Liver (tissue), 9 donors: ENCODE measurements around the gene HYLS1. TPM values are rescaled to one million over a fixed set of nuclear protein-coding genes. Genes with fewer than 3 reads are reported as not detected.

ENCODE experiments used
- DNase-seq: peaks from one replicate; pipeline ENCODE4 v3.0.0-alpha.2; 2017; ENCODE audit warnings: low spot score
- H3K27ac ChIP-seq, 2 donors: one replicate each; pipeline ENCODE4 v1.7.0; 2013; ENCODE audit warnings: inconsistent platforms in 2 of 2, low read length in 2 of 2, control low read depth in 1 of 2, low read depth in 1 of 2, mild to moderate bottlenecking in 1 of 2
- H3K27me3 ChIP-seq, 4 donors: one replicate each; pipeline versions ENCODE4 v1.6.1 to v1.7.0; 2013; ENCODE audit warnings: low read length in 3 of 4, inconsistent platforms in 1 of 4, mild to moderate bottlenecking in 1 of 4, moderate library complexity in 1 of 4; ENCODE audit not compliant: control insufficient read depth in 4 of 4, insufficient read depth in 4 of 4
- H3K36me3 ChIP-seq, 4 donors: one replicate each; pipeline versions ENCODE4 v1.6.1 to v1.7.0; 2013; ENCODE audit warnings: low read length in 3 of 4, mild to moderate bottlenecking in 3 of 4, low read depth in 1 of 4, moderate library complexity in 1 of 4; ENCODE audit not compliant: control insufficient read depth in 4 of 4, insufficient read depth in 3 of 4
- H3K4me1 ChIP-seq, 4 donors: one replicate each; pipeline versions ENCODE4 v1.6.1 to v1.7.0; 2013; ENCODE audit warnings: low read length in 3 of 4, mild to moderate bottlenecking in 3 of 4, moderate library complexity in 1 of 4; ENCODE audit not compliant: control insufficient read depth in 4 of 4, insufficient read depth in 4 of 4
- H3K4me3 ChIP-seq, 3 donors: one replicate each; pipeline versions ENCODE4 v1.6.1 to v1.7.0; 2013; ENCODE audit warnings: low read length in 3 of 3, control low read depth in 1 of 3, low read depth in 1 of 3, mild to moderate bottlenecking in 1 of 3
- H3K9ac ChIP-seq, 2 donors: one replicate each; pipeline ENCODE4 v1.7.0; 2013; ENCODE audit warnings: low read length in 2 of 2, mild to moderate bottlenecking in 2 of 2, moderate library complexity in 2 of 2, control low read depth in 1 of 2, low read depth in 1 of 2
- H3K9me3 ChIP-seq, 4 donors: one replicate each; pipeline versions ENCODE4 v1.6.1 to v1.7.0; 2013; ENCODE audit warnings: low read length in 3 of 4; ENCODE audit not compliant: control insufficient read depth in 4 of 4
- EGR1 ChIP-seq, 2 donors: IDR thresholded peaks; 2 replicates each; pipeline ENCODE4 v1.6.1; 2016 to 2018; ENCODE audit warnings: antibody characterized with exemption in 2 of 2, low read depth in 2 of 2
- FOXA1 ChIP-seq: IDR thresholded peaks from 2 replicates; pipeline ENCODE4 v1.6.1; 2016; ENCODE audit warnings: antibody characterized with exemption
- FOXA2 ChIP-seq: IDR thresholded peaks from 2 replicates; pipeline ENCODE4 v1.6.1; 2016; ENCODE audit warnings: antibody characterized with exemption
- GABPA ChIP-seq, 2 donors: IDR thresholded peaks in 1 of 2; conservative IDR thresholded peaks in 1 of 2; 2 replicates each; pipeline ENCODE4 v1.6.1; 2016; ENCODE audit warnings: antibody characterized with exemption in 2 of 2, mild to moderate bottlenecking in 1 of 2, moderate library complexity in 1 of 2
- HNF4A ChIP-seq, 2 donors: conservative IDR thresholded peaks; 2 replicates each; pipeline ENCODE4 v1.6.1; 2016; ENCODE audit warnings: antibody characterized with exemption in 2 of 2, mild to moderate bottlenecking in 2 of 2
- HNF4G ChIP-seq: IDR thresholded peaks from 2 replicates; pipeline ENCODE4 v1.6.1; 2016; ENCODE audit warnings: antibody characterized with exemption
- JUND ChIP-seq, 2 donors: IDR thresholded peaks; 2 replicates each; pipeline ENCODE4 v1.6.1; 2016; ENCODE audit warnings: antibody characterized with exemption in 2 of 2
- NR2F2 ChIP-seq: IDR thresholded peaks from 2 replicates; pipeline ENCODE4 v1.6.1; 2016; ENCODE audit warnings: antibody characterized with exemption
- RAD21 ChIP-seq, 2 donors: IDR thresholded peaks; 2 replicates each; pipeline ENCODE4 v1.6.1; 2016; ENCODE audit warnings: antibody characterized with exemption in 2 of 2, mild to moderate bottlenecking in 2 of 2
- REST ChIP-seq: IDR thresholded peaks from 2 replicates; pipeline ENCODE4 v1.6.1; 2016; ENCODE audit warnings: antibody characterized with exemption, mild to moderate bottlenecking
- RXRA ChIP-seq, 2 donors: IDR thresholded peaks; 2 replicates each; pipeline ENCODE4 v1.6.1; 2017 to 2018; ENCODE audit warnings: antibody characterized with exemption in 2 of 2, mild to moderate bottlenecking in 1 of 2
- SP1 ChIP-seq: IDR thresholded peaks from 2 replicates; pipeline ENCODE4 v1.6.1; 2018; ENCODE audit warnings: antibody characterized with exemption, mild to moderate bottlenecking
- TAF1 ChIP-seq: conservative IDR thresholded peaks from 2 replicates; pipeline ENCODE4 v1.6.1; 2016; ENCODE audit warnings: antibody characterized with exemption, mild to moderate bottlenecking
- YY1 ChIP-seq: IDR thresholded peaks from 2 replicates; pipeline ENCODE4 v1.6.1; 2016; ENCODE audit warnings: antibody characterized with exemption, mild to moderate bottlenecking
- ZBTB33 ChIP-seq: IDR thresholded peaks from 2 replicates; pipeline ENCODE4 v1.6.1; 2016; ENCODE audit warnings: antibody characterized with exemption
- WGBS: extraction: QIAGEN DNeasy Blood & Tissue Kit; methylation state at CpG from one replicate; pipeline ENCODE4 v1.1.7; 2013; 5-methylcytosine and 5-hydroxymethylcytosine counted together
- polyA plus RNA-seq, 2 donors: library from polyadenylated mRNA; stranded (reverse) in 1 of 2; unstranded in 1 of 2; fragments of 200-250 nt in 1 of 2; fragments of >200 nt in 1 of 2; fragmentation: Nextera tagmentation in 1 of 2; extraction: Ambion mirVana in 1 of 2; gene quantifications; one replicate each; pipeline versions ENCODE4 v1.2.1 to v1.2.3, GENCODE V29; 2013 to 2015
- total RNA-seq, 2 donors: library from RNA; depleted of rRNA; stranded (reverse); fragments of >200 nt; gene quantifications; one replicate each; pipeline ENCODE4 v1.2.3, GENCODE V29; 2014
- TF ChIP-seq, protein P1 (sequence below): fragments of 150-350 bp; IDR thresholded peaks from 2 replicates; pipeline ENCODE4 v1.5.1; 2017; ENCODE audit warnings: improper control_type of control experiment, low read depth, low read length; ENCODE audit not compliant: missing input control
- TF ChIP-seq, protein P2 (sequence below): IDR thresholded peaks from 2 replicates; pipeline ENCODE4 v1.6.1; 2016; ENCODE audit warnings: antibody characterized with exemption
- donor health status: healthy.
- donor health status: healthy.
- donor health status: healthy.
- donor health status: healthy.
- donor health status: healthy.

The HYLS1 gene
- total and polyA plus RNA-seq, 4 donors: 1.9 to 4.9 (median 3.7) TPM

- no peaks in the 10 kb centered on the region for H3K36me3 ChIP-seq
- H3K9ac ChIP-seq: no peak overlapping the region
- no peak for DNase-seq
- 93% methylated on average over 22 of the region's 22 CpGs for WGBS
- TF ChIP-seq RAD21 (IDR thresholded peaks at IDR 0.05): no peak
- no peak for TF ChIP-seq REST
- TF ChIP-seq HNF4A (conservative IDR thresholded peaks at IDR 0.05): no peak
- TF ChIP-seq EGR1 (IDR thresholded peaks at IDR 0.05; ENCODE audit: low read depth in 2 of 2): no peak
- no peak for TF ChIP-seq TAF1
- TF ChIP-seq GABPA (IDR thresholded peaks at IDR 0.05 in 1 of 2, conservative IDR thresholded peaks at IDR 0.05 in 1 of 2): no peak
- no peak for TF ChIP-seq NR2F2
- no peak for TF ChIP-seq RXRA (IDR thresholded peaks at IDR 0.05)
- no peak for TF ChIP-seq YY1
- TF ChIP-seq FOXA1: no peak
- TF ChIP-seq FOXA2: no peak
- TF ChIP-seq HNF4G: no peak
- TF ChIP-seq, protein P1, sequence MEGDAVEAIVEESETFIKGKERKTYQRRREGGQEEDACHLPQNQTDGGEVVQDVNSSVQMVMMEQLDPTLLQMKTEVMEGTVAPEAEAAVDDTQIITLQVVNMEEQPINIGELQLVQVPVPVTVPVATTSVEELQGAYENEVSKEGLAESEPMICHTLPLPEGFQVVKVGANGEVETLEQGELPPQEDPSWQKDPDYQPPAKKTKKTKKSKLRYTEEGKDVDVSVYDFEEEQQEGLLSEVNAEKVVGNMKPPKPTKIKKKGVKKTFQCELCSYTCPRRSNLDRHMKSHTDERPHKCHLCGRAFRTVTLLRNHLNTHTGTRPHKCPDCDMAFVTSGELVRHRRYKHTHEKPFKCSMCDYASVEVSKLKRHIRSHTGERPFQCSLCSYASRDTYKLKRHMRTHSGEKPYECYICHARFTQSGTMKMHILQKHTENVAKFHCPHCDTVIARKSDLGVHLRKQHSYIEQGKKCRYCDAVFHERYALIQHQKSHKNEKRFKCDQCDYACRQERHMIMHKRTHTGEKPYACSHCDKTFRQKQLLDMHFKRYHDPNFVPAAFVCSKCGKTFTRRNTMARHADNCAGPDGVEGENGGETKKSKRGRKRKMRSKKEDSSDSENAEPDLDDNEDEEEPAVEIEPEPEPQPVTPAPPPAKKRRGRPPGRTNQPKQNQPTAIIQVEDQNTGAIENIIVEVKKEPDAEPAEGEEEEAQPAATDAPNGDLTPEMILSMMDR: no peak
- no peak for TF ChIP-seq ZBTB33
- no peaks in the 10 kb centered on the region for H3K9me3 ChIP-seq
- no peak overlapping the region for H3K4me3 ChIP-seq
- no peaks in the 10 kb centered on the region for H3K4me1 ChIP-seq
- H3K27me3 ChIP-seq: no peaks in the 10 kb centered on the region
- H3K27ac ChIP-seq: no peak overlapping the region
These were observed 62.1 kb downstream of the HYLS1 start for GRCh38 chr11:125949271-125950177.

- no peak overlapping the region for H3K27ac ChIP-seq
- TF ChIP-seq GABPA (IDR thresholded peaks at IDR 0.05 in 1 of 2, conservative IDR thresholded peaks at IDR 0.05 in 1 of 2): no peak
- TF ChIP-seq SP1: no peak
- TF ChIP-seq RXRA (IDR thresholded peaks at IDR 0.05): no peak
- TF ChIP-seq, protein P2, sequence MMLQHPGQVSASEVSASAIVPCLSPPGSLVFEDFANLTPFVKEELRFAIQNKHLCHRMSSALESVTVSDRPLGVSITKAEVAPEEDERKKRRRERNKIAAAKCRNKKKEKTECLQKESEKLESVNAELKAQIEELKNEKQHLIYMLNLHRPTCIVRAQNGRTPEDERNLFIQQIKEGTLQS: no peak
- TF ChIP-seq ZBTB33: no peak
- TF ChIP-seq JUND (IDR thresholded peaks at IDR 0.05): no peak
- TF ChIP-seq RAD21 (IDR thresholded peaks at IDR 0.05): no peak
- no peak for TF ChIP-seq TAF1
- TF ChIP-seq, protein P1: no peak
- no peak for TF ChIP-seq NR2F2
- no peak for TF ChIP-seq HNF4A (conservative IDR thresholded peaks at IDR 0.05)
- H3K4me3 ChIP-seq: no peak overlapping the region
- no peaks in the 10 kb centered on the region for H3K36me3 ChIP-seq
- H3K9ac ChIP-seq: no peak overlapping the region
- H3K9me3 ChIP-seq: no peaks in the 10 kb centered on the region
- DNase-seq: peak; percentile 22
- 96% methylated on average over 11 of the region's 11 CpGs for WGBS
- H3K4me1 ChIP-seq: no peaks in the 10 kb centered on the region
- no peaks in the 10 kb centered on the region for H3K27me3 ChIP-seq
These were observed 62.7 kb downstream of the HYLS1 start for GRCh38 chr11:125950178-125950490.
